ENCODE measurements around the gene SNX9.

Gene SNX9

DNA sequence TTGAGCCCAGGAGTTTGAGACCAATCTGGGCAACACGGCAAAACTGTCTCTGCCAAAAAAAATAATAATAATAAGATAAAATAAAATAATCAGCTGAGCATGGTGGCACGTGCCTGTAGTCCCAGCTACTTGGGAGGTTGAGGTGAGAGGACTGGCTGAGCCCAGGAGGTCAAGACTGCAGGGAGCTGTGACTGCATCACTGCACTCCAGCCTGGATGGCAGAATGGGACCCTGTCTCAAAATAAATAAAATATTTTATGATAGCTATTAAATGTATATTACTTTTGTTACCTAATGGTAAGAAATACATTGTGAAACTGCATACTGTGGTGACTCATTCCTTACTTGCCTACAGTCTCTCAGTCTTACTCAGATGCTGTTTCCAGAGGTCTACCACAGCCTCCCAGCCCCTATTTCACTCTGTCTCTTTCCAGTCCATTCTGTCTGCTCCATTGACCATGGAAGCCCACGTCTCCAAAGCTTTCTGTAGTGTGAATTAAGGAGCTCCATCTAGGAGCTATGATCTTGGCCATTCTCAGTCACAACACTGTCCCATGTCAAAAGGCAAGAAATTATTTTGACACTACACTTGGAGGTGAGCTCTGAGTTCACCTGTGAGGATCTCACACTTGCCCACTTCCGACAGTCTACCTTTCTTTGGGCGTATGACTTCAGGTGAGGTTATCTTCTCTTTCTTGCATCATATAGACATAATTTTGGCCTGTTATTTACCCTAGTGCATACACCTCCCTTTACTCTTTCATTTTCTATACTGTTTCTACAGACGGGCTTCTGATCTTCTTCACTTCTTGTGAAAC lies 22.4 kb upstream of the SNX9 start:
- peak; percentile 52 for DNase-seq (ENCODE audit: low spot score)
- ChIA-PET POLR2A (ENCODE audit: low non-redundant PET) (no interaction called here), CTCF (interaction anchor here (0.5 to 1.2 kb wide), 2 partner anchors 12 to 440 kb away, joined by 3 read pairs; no protein-coding TSS in a partner anchor)
- H3K27ac ChIP-seq, result no peak overlapping the region
- TF ChIP-seq, protein P1, sequence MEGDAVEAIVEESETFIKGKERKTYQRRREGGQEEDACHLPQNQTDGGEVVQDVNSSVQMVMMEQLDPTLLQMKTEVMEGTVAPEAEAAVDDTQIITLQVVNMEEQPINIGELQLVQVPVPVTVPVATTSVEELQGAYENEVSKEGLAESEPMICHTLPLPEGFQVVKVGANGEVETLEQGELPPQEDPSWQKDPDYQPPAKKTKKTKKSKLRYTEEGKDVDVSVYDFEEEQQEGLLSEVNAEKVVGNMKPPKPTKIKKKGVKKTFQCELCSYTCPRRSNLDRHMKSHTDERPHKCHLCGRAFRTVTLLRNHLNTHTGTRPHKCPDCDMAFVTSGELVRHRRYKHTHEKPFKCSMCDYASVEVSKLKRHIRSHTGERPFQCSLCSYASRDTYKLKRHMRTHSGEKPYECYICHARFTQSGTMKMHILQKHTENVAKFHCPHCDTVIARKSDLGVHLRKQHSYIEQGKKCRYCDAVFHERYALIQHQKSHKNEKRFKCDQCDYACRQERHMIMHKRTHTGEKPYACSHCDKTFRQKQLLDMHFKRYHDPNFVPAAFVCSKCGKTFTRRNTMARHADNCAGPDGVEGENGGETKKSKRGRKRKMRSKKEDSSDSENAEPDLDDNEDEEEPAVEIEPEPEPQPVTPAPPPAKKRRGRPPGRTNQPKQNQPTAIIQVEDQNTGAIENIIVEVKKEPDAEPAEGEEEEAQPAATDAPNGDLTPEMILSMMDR (conservative IDR thresholded peaks at IDR 0.05; ENCODE audit: low read depth), result no peak

DNA sequence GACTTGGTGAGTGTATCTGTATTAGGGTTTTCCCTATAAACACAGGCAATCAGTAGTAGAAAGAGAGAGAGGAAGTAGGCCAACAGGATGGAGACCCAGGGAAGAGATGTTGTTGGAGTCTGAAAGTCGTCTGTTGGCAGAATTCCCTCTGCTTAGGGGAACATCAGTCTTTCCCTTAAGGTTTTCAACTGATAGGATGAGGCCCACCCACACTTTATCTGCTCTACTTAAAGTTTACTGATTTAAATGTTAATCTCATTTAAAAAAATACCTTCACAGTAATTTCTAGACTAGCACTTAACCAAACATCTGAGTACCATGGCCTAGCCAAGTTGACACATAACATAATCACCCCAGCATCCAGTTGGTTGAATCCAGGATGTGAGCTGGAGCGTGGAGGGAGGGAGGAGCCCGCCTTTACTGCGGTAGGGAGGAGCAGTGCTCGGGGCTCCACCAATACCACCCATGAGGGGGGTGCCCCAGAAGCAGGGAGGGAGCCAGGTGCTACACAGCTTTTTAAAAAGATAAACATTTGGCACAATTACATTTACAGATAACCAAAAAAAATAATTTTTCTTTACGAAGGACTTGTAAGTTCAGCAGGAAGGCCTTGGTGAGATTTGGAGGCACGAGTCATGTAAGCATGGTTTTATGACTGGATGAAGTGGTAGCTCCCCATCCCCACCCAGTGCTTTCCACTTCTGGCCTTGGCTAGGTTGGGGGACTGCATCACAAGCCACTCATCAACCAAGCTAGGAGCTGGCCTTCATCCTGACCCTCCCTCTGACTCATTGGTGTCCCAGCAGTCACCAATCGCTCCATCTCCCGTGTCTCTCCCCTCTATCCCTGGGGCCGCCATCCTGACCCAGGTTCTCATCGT lies 18.4 kb upstream of the SNX9 start:
- ChIA-PET CTCF (no interaction called here), POLR2A (ENCODE audit: low non-redundant PET) (no interaction called here)
- DNase-seq (ENCODE audit: low spot score), result no peak
- no peak overlapping the region for H3K27ac ChIP-seq
- TF ChIP-seq, protein P1 (conservative IDR thresholded peaks at IDR 0.05; ENCODE audit: low read depth), result no peak

DNA sequence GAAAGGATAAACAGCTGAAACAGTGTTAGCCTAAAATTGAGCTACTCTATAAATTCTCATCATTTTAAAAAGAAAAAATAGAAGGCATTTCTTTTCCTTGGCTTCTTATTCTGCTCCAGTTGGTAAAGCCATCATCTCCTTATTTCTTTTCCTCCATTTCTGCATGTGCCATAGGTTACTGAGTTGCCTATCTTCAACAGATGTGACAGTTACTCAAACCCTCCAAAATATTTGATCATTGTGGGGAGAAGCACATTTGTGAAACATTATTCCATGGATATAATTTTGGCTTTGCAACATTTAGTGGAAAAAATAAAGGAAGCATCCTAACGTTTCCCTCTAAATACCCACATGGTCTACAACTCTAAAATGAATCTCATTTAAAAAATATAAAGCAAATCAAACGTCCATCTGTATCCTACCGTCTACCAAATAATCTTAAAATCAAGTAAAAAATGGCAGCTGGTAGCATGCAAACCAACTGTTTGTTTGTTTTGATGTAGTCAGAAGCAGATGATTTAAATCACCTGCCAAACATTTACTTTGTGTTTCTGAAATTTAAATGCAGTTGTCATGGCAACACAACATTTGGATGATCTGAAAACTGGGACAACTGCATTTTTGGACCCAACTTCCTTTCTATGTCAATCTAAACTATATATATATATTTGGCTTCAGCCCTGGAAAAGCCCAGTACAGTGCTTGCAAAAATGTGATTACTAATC lies 16.8 kb upstream of the SNX9 start:
- no peak for DNase-seq (ENCODE audit: low spot score)
- CTCF ChIA-PET, result interaction anchor here (0.7 kb wide), 1 partner anchor 1133 kb away, joined by 3 read pairs; no protein-coding TSS in a partner anchor

DNA sequence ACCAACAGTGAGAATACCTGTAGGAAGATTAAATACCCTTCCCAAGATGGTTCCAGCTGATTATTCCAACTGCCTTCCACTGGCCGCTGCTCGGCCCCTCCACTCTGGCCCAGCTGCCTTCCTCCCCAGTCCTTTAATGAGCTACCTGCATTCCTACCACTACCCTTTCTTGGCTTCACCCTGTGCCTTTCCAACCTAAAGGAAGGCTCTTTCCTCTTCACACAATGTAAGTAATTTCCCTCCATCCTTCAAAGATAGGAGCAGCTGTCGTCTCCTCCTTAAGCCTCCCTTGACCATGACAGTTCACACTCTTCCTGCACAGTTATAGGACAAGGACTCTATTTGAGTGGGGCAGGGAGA lies 16.2 kb upstream of the SNX9 start:
- DNase-seq (ENCODE audit: low spot score), result no peak
- POLR2A ChIA-PET (ENCODE audit: low non-redundant PET), result no interaction called here
- CTCF ChIA-PET, result interaction anchor here (0.6 kb wide), 1 partner anchor 369 kb away, joined by 5 read pairs; no protein-coding TSS in a partner anchor
- TF ChIP-seq, protein P1 (conservative IDR thresholded peaks at IDR 0.05; ENCODE audit: low read depth), result no peak
- H3K27ac ChIP-seq, result no peak overlapping the region

More for the DNA sequence above, 16.8 kb upstream of the SNX9 start:
- no peak overlapping the region for H3K27ac ChIP-seq
- POLR2A ChIA-PET (ENCODE audit: low non-redundant PET), result no interaction called here
- TF ChIP-seq, protein P1 (conservative IDR thresholded peaks at IDR 0.05; ENCODE audit: low read depth), result no peak

DNA sequence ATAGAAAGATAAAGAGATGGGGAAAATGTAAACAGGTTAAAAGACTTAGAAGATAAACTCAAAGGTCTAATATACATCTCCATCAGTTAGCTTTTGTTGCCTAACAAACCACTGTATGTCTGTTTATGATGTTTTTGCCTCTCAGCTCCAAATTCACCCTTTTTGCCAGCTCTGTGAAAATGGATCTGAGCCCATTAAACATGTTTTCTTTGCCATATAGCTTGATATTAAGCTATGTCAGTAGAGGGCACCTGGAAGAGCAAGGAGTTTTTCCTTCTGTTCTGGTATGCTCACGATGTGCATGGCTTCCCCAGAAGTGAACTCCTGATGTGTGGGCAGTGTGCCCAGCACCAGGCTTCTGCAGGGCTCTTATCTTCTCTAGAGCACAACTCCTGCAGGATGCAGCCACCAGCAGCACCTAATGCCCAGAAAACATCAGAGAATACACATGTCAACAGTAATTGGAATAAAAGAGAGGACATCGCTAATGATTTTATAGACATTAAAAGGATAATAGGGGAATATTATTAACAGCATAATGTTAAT lies 14.6 kb upstream of the SNX9 start:
- TF ChIP-seq, protein P1 (conservative IDR thresholded peaks at IDR 0.05; ENCODE audit: low read depth), result no peak
- no peak for DNase-seq (ENCODE audit: low spot score)
- POLR2A ChIA-PET (ENCODE audit: low non-redundant PET), result no interaction called here
- CTCF ChIA-PET, result interaction anchor here (0.5 kb wide), 1 partner anchor 46 kb away, joined by 3 read pairs; no protein-coding TSS in a partner anchor
- H3K27ac ChIP-seq, result no peak overlapping the region

All from RWPE1 (cell line).